T1000 (cell line): Measurements from ENCODE around the gene SRPK2.
"Not testable (repeated sequence)": the region's sequence is repeated elsewhere in the genome, so short reads cannot be mapped to it uniquely, and the experiment has no call there.

Experiments used
- DNase-seq: peaks from one replicate; lab custom pipeline; 2025; ENCODE audit warnings: mixed read lengths; lab: John Stamatoyannopoulos, UW

Gene SRPK2

DNA sequence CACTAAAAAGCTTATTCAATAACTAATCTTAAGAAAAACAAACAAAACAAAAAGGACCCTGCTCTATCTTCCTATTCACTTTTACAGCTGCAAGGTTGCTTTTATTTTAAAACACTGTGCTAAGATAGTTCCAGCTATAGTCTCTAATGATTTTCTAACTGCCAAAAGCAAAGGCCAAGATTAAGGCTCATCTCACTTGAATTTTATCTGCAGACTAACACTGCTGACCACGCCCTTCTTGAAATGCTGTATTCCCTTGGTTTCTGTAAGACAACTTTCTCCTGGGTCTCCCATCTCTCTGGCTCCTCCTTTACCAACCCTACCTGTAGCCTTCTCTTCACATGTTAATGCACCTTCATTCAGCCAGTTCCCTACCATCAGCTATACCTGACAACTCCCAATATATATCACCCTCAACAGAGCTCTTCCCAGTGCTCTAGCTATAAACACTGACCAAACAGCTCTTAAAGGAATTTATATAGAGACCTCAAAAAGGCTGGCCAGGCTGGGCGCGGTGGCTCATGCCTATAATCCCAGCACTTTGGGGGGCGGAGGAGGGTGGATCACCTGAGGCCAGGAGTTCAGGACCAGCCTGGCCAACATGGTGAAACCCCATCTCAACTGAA, 11.7 kb downstream of the SRPK2 start:
- no peak for DNase-seq

DNA sequence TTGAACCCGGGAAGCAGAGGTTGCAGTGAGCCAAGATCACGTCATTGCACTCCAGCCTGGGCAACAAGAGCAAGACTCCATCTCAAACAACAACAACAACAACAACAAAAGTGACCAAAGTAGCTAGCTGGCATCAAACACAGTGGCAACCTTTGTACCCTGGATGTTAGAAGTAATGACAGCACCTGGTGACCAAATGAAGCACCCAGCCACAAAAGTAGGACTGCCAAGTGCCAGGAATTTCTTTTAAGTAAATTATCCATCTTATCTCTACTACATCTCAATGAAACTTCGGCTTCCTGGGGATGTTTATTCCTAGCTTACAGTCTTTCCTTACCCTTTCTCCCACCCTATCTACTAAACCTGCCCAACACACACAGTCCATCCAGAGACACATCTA, 18.8 kb downstream of the SRPK2 start:
- DNase-seq = no peak

DNA sequence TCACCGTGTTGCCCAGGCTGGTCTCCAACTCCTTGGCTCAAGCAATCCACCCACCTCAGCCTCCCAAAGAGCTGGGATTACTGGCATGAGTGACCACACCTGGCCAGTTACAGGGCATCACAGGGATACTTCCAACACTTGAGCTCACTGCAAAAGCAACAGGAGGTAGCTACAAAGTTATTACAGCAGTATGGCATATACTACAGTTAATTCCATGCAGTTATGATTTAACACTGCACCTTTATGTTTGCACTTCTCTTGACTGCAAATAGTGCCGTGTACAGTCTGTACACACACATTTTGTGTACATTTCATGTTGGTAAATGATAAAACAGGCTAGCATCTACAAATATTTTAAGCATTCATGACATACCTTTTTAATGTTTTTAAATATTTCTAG, 21.3 kb downstream of the SRPK2 start:
- DNase-seq = no peak

DNA sequence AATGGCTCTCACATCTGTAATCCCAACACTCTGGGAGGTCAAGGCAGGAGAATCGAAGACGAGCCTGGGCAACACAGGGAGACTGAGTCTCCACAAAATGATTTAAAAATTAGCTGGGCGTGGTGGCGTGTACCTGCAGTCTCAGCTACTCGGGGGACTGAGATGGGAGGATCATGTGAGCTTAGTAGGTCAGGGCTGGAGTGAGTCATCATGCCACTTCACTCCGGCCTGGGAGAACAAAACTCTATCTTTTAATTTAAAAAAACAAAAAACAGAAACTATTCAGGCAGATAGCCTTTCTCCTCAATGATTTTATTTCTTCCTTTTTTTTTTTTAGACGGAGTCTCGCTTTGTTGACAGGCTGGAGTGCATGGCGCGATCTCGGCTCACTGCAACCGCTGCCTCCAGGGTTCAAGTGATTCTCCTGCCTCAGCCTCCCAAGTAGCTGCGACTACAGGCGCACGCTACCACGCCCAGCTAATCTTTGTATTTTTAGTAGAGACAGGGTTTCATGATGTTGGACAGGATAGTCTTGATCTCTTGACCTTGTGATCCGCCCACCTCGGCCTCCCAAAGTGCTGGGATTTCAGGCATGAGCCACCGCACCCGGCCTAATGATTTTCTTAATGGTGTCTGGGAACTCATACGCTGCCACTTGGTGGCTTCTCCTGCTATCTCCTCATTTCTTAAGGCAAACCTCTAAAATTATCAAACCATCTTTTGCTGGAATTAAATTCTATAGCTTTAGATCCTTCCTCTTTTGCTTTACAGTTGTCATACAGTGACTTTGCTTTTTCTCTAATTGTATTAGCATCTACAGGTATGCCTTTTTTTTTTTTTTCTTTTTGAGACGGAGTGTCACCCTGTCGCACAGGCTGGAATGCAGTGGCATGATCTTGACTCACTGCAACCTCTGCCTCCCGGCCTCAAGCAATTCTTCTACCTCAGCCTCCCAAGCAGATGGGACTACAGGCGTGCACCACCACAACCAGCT, 22.9 kb downstream of the SRPK2 start:
- no peak for DNase-seq

DNA sequence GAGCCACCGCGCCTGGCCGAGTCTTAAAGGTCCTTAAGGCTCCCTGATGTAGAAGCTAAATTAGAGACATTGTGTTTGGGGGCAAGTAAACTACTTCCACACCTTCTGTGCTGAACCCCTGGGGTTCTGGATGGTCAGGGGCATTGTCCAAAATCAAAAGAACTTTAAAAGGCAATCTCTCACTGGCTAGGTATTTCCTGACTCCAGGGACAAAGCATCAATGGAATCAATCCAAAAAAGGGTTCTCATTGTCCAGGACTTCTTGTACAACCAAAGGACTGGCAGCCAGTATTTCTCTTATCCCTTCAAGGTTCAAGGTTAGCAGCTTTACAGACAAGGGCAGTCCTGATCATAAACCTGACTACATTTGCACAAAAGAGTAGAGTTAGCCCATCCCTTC, 24.0 kb downstream of the SRPK2 start:
- DNase-seq = no peak

DNA sequence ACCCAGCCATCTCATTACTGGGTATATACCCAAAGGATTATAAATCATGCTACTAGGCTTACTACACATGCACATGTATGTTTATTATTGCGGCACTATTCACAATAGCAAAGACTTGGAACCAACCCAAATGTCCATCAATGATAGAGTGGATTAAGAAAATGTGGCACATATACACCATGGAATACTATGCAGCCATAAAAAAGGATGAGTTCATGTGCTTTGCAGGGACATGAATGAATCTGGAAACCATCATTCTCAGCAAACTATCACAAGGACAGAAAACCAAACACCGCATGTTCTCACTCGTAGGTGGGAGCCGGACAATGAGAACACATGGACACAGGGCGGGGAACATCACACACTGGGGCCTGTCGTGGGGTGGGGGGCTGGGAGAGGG, 25.1 kb downstream of the SRPK2 start:
- DNase-seq = not testable (repeated sequence)

DNA sequence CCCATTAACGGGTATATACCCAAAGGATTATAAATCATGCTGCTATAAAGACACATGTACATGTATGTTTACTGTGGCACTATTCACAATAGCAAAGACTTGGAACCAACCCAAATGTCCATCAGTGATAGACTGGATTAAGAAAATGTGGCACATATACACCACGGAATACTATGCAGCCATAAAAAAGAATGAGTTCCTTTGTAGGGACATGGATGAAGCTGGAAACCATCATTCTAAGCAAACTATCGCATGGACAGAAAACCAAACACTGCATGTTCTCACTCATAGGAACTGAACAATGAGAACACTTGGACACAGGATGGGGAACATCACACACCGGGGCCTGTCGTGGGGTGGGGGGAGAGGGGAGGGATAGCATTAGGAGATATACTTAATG, 26.0 kb downstream of the SRPK2 start:
- not testable (repeated sequence) for DNase-seq

DNA sequence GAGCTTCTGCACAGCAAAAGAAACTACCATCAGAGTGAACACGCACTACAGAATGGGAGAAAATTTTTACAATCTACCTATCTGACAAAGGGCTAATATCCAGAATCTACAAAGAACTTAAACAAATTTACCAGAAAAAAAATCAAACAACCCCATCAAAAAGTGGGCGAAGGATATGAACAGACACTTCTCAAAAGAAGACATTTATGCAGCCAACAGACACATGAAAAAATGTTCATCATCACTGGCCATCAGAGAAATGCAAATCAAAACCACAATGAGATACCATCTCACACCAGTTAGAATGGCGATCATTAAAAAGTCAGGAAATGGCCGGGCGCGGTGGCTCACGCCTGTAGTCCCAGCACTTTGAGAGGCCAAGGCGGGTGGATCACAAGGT, 26.7 kb downstream of the SRPK2 start:
- not testable (repeated sequence) for DNase-seq

DNA sequence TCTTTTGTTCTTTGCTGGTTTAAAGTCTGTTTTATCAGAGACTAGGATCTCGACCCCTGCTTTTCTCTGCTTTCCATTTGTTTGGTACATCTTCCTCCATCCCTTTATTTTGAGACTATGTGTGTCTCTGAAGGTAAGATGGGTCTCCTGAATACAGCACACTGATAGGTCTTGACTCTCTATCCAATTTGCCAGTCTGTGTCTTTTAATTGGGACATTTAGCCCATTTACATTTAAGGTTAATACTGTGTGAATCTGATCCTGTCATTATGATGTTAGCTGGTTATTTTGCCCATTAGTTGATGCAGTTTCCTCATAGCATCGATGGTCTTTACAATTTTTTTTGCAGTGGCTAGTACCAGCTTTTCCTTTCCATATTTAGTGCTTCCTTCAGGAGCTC, 28.6 kb downstream of the SRPK2 start:
- DNase-seq = not testable (repeated sequence)

DNA sequence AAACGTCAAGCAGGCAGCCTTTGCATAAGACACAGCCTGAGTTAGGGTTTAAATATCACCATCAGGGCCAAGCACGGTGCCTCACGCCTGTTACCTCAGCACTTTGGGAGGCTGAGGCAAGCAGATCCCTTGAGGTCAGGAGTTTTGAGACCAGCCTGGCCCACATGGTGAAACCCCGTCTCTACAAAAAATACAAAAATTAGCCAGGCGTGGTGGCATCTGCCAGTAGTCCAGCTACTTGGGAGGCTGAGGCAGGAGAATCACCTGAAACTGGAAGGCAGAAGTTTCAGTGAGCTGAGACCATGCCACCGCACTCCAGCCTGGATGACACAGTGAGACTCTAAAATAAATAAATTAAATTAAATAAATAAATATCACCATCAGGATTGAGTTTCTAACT, 33.0 kb downstream of the SRPK2 start:
- DNase-seq = no peak

DNA sequence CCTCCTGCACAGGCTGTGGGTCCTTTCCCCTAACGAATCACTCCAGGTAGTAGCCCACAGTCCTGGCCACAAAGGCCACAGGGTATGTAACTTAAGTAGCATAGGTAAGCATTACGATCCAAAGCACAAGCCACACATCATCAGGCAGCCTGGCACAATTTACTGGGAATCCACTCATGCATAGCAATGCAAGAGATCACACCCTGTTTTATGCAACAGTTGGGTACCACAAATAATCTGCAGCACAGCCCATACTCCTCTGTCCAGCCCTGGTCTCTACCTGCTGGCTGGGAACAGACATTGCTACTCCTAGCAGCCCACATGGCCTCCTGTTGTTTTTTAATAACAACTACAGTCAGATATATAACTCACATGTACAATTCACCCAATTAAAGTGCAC, 34.3 kb downstream of the SRPK2 start:
- no peak for DNase-seq

DNA sequence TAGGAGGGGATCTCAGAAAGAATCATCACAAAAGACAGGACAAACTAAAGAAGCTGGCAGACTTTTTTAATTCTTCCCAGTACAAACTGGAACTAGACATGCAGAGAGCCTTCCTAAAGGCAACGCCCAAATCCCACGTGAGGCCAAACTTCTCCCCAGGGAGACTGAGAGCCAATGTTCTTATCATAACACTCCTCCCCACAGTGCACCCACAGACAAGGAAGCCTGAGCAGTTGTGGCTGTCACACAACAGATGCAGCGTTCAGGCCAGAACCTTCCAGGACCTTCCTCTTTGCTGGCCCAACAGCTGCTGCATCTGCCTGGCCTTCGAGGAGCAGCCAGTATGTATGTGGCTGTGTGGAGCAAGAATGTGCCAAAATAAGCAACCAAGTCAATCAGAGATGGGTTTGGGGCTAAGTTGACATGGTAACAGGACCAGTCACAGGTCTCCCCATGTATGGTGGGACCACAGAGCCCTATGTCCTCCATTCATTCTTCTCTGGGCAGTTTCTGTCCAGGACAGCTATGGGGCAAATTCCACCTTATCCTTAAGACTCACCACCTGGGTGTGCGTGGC, 34.9 kb downstream of the SRPK2 start:
- no peak for DNase-seq

DNA sequence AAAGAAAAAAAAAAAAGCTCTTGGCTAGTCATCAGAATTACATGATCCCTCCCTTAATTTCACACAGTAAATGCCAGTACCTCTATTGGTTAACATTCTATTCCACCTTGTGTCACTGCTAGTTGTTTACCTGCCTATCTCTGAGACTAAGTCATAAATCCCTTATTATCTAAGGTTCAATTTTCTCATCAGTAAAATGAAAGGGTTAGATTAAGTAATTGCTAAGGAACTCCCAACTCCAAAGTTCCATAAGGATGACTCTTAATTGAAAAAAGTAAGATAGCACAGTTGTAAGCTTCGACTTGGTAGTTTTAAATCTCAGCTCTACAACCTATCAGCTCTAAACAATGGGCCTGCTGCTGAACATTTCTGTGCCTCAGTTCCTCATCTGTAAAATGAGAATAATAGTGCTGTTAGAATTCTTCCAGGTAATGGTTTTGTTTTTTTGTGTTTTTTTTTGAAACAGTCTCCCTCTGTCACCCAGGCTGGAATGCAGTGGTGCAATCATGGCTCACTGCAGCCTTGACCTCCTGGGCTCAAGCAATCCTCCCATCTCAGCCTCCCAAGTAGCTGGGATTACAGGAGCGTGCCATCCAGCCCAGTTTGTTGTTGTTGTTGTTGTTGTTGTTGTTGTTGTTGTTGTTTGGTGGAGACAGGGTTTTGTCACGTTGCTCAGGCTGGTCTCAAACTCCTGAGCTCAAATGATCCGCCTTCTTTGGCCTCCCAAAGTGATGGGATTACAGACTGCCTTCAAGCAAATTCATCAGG, 35.6 kb downstream of the SRPK2 start:
- DNase-seq = no peak

DNA sequence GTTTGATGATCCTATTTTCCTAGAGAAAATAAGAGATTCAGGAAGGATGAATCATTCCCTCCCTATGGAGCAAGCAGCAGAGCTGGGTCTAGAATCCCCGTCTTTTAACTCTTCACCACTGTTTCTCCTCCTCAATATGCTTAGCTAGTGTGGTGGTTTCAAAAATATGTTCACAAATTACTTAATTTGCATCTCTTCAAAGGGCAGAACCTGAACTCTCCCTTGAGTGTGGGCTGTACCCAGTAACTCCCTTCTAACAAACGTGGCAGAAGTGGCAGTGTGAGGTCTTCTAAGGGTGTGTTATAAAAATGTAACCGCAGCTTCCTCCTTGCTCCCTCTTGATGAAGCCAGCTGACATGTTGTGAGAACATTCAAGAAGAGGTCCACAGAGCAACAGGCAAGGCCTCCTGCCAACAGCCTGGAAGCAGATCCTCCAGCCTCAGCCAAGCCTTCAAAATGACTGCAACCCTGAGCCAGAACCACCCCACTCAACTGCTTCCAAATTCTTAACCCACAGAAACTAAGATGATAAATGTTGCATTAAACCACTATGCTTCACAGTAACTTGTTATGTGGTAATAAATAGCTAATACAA, 36.6 kb downstream of the SRPK2 start:
- DNase-seq = no peak

DNA sequence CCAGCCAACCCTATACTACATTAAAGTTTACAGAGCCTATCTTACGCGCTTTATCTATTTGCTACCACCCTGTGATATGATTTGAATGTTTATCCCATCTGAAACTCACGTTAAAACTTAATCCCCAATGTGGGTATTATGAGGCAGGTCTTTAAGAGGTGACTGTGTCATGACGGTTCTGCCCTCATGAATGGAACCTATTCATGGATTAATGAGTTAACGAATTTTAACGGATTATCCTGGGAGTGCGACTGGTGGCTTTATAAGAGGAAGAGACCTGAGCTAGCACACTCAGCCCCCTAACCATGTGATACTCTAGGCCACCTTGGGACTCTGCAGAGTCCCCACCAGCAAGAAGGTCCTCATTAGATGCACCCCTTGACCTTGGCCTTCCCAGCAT, 37.8 kb downstream of the SRPK2 start:
- no peak for DNase-seq

DNA sequence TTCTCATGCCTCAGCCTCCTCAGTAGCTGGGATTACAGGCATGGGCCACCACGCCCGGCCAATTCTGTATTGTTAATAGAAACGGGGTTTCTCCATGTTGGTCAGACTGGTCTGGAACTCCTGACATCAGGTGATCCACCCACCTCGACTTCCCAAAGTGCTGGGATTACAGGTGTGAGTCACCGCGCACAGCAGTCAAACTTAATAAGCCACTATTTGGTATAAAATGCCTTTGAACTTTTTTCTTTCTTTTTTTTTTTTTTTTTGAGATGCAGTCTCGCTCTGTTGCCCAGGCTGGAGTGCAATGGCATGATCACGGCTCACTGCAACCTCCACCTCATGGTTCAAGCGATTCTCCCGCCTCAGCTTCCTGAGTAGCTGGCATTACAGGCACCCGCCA, 40.5 kb downstream of the SRPK2 start:
- DNase-seq = not testable (repeated sequence)

DNA sequence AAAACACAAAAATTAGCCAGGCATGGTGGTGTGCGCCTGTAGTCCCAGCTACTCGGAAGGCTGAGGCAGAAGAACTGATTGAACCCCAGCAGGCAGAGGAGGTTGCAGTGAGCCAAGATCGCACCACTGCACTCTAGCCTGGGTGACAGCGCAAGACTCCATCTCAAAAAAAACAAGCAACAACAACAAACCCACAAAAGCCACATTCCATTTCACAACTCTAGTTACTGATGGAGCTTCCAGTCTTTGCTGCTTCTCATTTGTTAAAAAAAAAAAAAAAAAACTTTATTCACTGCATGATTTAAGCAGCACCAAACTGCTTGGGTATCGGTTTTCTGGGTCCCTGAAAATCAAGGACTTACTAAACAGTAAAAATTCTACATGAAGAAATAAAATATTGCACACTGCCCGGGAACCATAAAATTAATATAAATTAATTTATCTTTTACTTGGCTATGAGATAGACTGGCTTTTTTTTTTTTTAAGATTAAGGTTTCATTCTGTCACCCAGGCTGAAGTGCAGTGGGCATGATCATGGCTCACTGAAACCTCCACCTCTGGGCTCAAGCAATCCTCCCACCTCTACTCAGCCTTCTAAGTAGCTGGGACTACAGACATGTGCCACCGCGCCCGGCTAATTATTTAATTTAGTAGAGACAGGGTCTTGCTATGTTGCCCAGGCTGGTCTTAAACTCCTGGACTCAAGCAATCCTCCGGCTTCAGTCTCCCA, 42.0 kb downstream of the SRPK2 start:
- no peak for DNase-seq

DNA sequence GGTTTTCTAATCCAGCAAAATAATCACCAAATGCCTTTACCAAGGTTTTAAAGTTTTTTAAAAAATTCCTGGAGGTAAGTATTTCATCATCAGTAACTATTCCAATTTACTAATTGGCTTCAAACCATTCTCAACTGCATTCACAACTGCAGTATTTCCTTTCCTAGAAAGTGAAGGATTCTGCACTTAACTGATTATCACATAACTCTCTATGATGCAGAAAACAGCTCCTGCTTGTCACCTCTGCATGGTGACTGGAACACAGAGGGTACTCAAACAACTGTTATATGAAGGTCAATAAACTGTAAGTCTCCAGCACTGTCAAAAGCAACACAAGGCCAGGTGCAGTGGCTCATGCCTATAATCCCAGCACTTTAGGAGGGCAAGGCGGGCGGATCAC, 42.6 kb downstream of the SRPK2 start:
- DNase-seq = no peak

DNA sequence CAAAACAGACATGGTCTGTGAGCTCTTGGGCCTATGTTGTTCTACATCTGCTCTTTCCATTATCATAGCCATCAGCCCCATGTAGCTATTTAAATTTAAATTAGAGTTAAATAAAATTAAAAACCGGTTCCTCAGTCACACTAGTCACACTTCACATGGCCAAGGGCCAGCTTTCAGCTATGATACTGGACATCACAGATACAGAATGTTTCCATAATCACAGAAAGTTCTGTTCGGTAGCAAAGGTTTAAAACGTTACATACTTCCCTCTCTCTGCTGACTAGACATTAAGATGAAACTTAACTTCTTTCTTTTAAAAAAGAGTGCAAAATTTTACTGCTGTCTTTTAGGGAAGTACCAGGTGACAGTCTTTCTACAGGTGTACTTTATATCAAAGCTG, 43.0 kb downstream of the SRPK2 start:
- DNase-seq = no peak

DNA sequence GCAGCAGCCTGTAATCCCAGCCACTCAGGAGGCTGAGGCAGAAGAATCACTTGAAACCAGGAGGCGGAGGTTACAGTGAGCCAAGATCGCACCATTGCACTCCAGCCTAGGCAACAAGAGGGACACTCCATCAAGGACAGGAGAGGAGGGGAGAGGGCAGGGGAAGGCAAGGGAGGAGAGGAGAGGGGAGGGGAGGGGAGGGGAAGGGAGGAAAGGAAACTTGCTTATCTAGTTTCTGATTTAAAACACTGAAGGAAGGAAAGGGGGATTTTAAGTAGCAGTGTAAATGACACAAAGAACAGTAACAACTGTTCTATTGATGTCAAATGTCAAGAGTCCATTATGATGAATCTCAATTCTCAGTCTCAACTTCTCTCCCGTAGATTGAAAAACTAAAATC, 43.7 kb downstream of the SRPK2 start:
- no peak for DNase-seq
